ENCODE measurements around the gene ADISSP. TPM values are rescaled to one million over a fixed set of nuclear protein-coding genes. Genes with fewer than 3 reads are reported as not detected.

Gene ADISSP
- total RNA-seq, 1 donor from 2014 or later, result 43.2 TPM

DNA sequence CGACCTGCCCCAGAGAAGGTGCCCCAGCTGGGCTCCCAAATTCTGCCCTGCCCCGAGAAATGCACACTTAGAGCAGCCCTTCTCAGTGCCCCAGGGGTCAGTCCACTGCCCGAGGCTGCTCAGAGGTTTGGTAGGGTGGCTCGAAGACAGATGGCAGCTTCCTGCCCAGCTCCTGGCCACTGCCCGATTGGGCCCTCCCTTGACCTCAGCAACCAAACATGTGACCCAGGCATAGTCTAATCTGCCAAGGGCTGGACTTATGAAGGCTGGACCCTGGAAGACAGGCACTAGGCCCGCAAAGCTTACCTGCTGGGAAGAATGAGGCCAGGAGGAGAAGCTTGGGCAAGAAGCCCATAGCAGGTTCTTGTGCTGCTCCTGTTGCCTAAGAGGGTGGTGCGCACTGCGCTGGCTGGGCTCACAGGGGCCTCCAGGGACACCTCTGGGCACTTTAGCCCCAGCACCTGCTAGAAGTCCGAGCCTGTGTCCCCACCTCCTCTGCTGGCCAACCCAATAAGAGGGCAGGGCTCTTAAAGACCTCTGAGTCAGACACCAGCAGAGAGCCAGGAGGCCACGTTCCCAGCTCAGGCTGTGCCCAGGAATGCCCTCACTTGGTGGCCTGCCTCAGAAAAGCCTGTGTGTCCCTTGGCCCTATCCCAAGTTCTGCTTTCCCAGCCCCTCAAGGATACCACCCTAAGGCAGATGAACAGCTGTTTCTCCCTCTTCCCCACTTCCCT lies 60.6 kb downstream of the ADISSP start:
- no peak overlapping the region for H3K27ac Mint-ChIP-seq (ENCODE audit: unreplicated experiment)
- Histone ChIP-seq H3K27me3 (ENCODE audit: insufficient read depth, low read length) (no peaks in the 10 kb centered on the region), H4K20me1 (ENCODE audit: insufficient read depth, low read length) (no peaks in the 10 kb centered on the region), H3K4me3 (ENCODE audit: insufficient read depth, low read depth, low read length) (no peak overlapping the region), H3K27ac (ENCODE audit: low read depth, low read length) (no peak overlapping the region), H3K36me3 (ENCODE audit: insufficient read depth, low read length) (no peaks in the 10 kb centered on the region), H3K9me3 (ENCODE audit: insufficient read depth, low read depth, low read length) (no peaks in the 10 kb centered on the region), H3K79me2 (ENCODE audit: insufficient read depth, low read length) (no peaks in the 10 kb centered on the region), H2AFZ (ENCODE audit: low read depth, low read length) (no peak overlapping the region), H3K4me1 (ENCODE audit: insufficient read depth, low read length) (no peaks in the 10 kb centered on the region), H3K4me2 (ENCODE audit: low read length) (no peak overlapping the region), H3K9ac (ENCODE audit: low read length) (no peak overlapping the region)
- FAIRE-seq (no peak), DNase-seq (ENCODE audit: low read depth) (no peak)
- H3K4me3 Mint-ChIP-seq (ENCODE audit: unreplicated experiment), result no peak overlapping the region
- no peaks in the 10 kb centered on the region for H3K9me3 Mint-ChIP-seq (ENCODE audit: unreplicated experiment)
- peaks cover 31% of the 10 kb centered on the region for H3K27me3 Mint-ChIP-seq (ENCODE audit: low read depth, unreplicated experiment)
- H3K36me3 Mint-ChIP-seq (ENCODE audit: low read depth, unreplicated experiment), result no peaks in the 10 kb centered on the region
- TF ChIP-seq EZH2 (IDR thresholded peaks at IDR 0.05; ENCODE audit: insufficient read depth, low read length), result no peak
- TF ChIP-seq, protein P1, sequence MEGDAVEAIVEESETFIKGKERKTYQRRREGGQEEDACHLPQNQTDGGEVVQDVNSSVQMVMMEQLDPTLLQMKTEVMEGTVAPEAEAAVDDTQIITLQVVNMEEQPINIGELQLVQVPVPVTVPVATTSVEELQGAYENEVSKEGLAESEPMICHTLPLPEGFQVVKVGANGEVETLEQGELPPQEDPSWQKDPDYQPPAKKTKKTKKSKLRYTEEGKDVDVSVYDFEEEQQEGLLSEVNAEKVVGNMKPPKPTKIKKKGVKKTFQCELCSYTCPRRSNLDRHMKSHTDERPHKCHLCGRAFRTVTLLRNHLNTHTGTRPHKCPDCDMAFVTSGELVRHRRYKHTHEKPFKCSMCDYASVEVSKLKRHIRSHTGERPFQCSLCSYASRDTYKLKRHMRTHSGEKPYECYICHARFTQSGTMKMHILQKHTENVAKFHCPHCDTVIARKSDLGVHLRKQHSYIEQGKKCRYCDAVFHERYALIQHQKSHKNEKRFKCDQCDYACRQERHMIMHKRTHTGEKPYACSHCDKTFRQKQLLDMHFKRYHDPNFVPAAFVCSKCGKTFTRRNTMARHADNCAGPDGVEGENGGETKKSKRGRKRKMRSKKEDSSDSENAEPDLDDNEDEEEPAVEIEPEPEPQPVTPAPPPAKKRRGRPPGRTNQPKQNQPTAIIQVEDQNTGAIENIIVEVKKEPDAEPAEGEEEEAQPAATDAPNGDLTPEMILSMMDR (IDR thresholded peaks at IDR 0.05; ENCODE audit: insufficient read depth, low read depth, low read length), result no peak
- H3K4me1 Mint-ChIP-seq (ENCODE audit: low read depth, unreplicated experiment), result no peaks in the 10 kb centered on the region

DNA sequence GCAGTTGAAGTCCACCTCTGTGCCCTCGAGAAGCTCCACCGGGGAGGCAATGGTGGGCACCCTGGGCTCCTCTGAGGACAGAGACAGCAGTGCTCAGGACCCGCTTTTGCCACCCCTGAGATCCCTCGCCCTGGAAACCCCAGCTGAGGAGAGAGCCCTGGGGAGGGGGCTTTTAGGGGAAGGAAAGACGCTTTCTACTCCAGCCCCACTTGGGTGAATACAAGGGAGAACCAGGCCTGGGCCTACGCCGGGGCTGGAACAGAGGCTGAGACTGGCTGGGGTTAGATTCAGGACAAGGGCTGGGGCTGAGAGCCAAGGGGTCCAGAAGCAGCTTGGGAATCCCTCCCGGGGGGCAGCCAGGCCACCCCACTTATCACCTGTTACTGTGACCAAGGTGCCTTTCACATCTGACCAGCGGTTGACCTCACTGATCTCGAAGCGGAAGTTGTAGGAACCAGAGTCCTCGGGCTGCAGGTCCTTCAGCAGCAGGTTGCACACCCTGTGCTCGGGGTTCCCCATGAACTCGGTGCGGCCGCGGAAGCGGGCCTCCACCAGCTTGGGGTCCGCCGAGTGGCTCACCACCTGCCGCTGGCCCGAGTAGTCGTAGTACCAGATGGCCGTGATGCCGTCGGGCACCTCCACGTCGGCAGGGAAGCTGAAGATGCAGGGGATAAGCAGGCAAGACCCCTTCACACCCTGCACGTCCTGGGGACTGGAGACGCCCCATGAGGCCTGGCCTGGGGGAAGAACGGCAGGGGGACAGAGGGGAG lies 61.4 kb downstream of the ADISSP start:
- H3K36me3 Mint-ChIP-seq (ENCODE audit: low read depth, unreplicated experiment), result no peaks in the 10 kb centered on the region
- no peaks in the 10 kb centered on the region for H4K20me1 ChIP-seq (ENCODE audit: insufficient read depth, low read length)
- no peaks in the 10 kb centered on the region for H3K27me3 ChIP-seq (ENCODE audit: insufficient read depth, low read length)
- no peak overlapping the region for H3K9ac ChIP-seq (ENCODE audit: low read length)
- H2AFZ ChIP-seq (ENCODE audit: low read depth, low read length), result no peak overlapping the region
- H3K27me3 Mint-ChIP-seq (ENCODE audit: low read depth, unreplicated experiment), result peaks cover 33% of the 10 kb centered on the region
- DNase-seq (ENCODE audit: low read depth), result no peak
- H3K36me3 ChIP-seq (ENCODE audit: insufficient read depth, low read length), result no peaks in the 10 kb centered on the region
- H3K9me3 ChIP-seq (ENCODE audit: insufficient read depth, low read depth, low read length), result no peaks in the 10 kb centered on the region
- H3K4me2 ChIP-seq (ENCODE audit: low read length), result no peak overlapping the region
- no peaks in the 10 kb centered on the region for H3K9me3 Mint-ChIP-seq (ENCODE audit: unreplicated experiment)
- no peak overlapping the region for H3K27ac Mint-ChIP-seq (ENCODE audit: unreplicated experiment)
- H3K4me1 ChIP-seq (ENCODE audit: insufficient read depth, low read length), result no peaks in the 10 kb centered on the region
- FAIRE-seq, result no peak
- TF ChIP-seq, protein P1 (IDR thresholded peaks at IDR 0.05; ENCODE audit: insufficient read depth, low read depth, low read length), result no peak
- no peak for TF ChIP-seq EZH2 (IDR thresholded peaks at IDR 0.05; ENCODE audit: insufficient read depth, low read length)
- no peak overlapping the region for H3K4me3 Mint-ChIP-seq (ENCODE audit: unreplicated experiment)
- H3K4me1 Mint-ChIP-seq (ENCODE audit: low read depth, unreplicated experiment), result no peaks in the 10 kb centered on the region
- no peak overlapping the region for H3K4me3 ChIP-seq (ENCODE audit: insufficient read depth, low read depth, low read length)
- no peaks in the 10 kb centered on the region for H3K79me2 ChIP-seq (ENCODE audit: insufficient read depth, low read length)
- no peak overlapping the region for H3K27ac ChIP-seq (ENCODE audit: low read depth, low read length)
